GM12891 (cell line): ENCODE results near the gene C15orf62.

Experiments used
- POLR2A ChIP-seq: IDR thresholded peaks from 2 replicates; pipeline ENCODE4 v1.6.1; 2011; ENCODE audit warnings: low read depth, low read length, control low read depth
- SPI1 ChIP-seq: IDR thresholded peaks from 2 replicates; pipeline ENCODE4 v1.6.1; 2011; ENCODE audit warnings: low read depth, low read length, control low read depth

DNA sequence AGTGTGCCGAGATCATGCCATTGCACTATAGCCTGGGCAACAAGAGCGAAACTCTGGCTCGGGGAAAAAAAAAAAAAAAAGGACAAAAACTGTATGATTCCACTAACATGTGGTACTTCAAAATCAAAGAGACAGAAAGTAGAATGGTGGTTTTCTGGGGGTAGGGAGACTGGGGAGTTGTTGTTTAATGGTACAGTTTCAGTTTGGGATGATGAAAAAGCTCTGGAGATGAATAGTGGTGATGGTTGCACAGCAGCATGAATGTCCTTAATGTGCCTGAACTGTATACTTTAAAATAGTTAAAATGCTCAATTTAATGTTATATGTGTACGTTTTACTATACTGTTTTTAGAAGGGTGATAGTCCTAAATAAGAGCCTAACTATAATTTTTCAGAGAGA is 47.4 kb upstream of the C15orf62 start:
- TF ChIP-seq SPI1 (no peak), POLR2A (no peak)
